Neutrophil (primary cell): Measurements from ENCODE around the gene CAMK2G.
A peak's percentile ranks its signal among the peaks of the same experiment; 100 is the strongest.
"Not testable (repeated sequence)": the region's sequence is repeated elsewhere in the genome, so short reads cannot be mapped to it uniquely, and the experiment has no call there.

Experiments used
- H3K27ac ChIP-seq: fragments of 200-600 bp; sonication (generic); 2 replicates; pipeline ENCODE4 v1.5.1; 2016; ENCODE audit warnings: mild to moderate bottlenecking, moderate library complexity
- H3K27me3 ChIP-seq: fragments of 200-600 bp; sonication (generic); 2 replicates; pipeline ENCODE4 v1.6.0; 2016; ENCODE audit warnings: mild to moderate bottlenecking
- H3K36me3 ChIP-seq: fragments of 200-600 bp; sonication (generic); 2 replicates; pipeline ENCODE4 v1.5.1; 2017
- H3K4me1 ChIP-seq, 2 experiments: fragments of 200-600 bp in 1 of 2; sonication (generic) in 1 of 2; 1 replicate in 1 of 2; 2 replicates in 1 of 2; pipeline versions ENCODE4 v1.5.1 to v1.6.1; 2013 to 2016; ENCODE audit warnings: low read depth in 1 of 2, low read length in 1 of 2, mild to moderate bottlenecking in 1 of 2, moderate library complexity in 1 of 2; ENCODE audit not compliant: control insufficient read depth in 1 of 2, insufficient read depth in 1 of 2
- H3K4me3 ChIP-seq, 2 experiments: fragments of 200-600 bp in 1 of 2; sonication (generic) in 1 of 2; 1 replicate in 1 of 2; 2 replicates in 1 of 2; pipeline ENCODE4 v1.5.1; 2013 to 2016; ENCODE audit warnings: low read depth in 1 of 2, low read length in 1 of 2, mild to moderate bottlenecking in 1 of 2, moderate library complexity in 1 of 2
- H3K9me3 ChIP-seq: fragments of 200-600 bp; sonication (generic); 2 replicates; pipeline ENCODE4 v1.5.1; 2016
- CTCF ChIP-seq: fragments of 200-600 bp; sonication (generic); IDR thresholded peaks from 2 replicates; pipeline ENCODE4 v1.5.1; 2016; ENCODE audit warnings: antibody characterized with exemption

The CAMK2G gene

GRCh38 chr10:73892310-73893030 is 18.1 kb upstream of the CAMK2G start:
- H3K27me3 ChIP-seq = no peaks in the 10 kb centered on the region
- no peaks in the 10 kb centered on the region for H3K36me3 ChIP-seq
- H3K4me3 ChIP-seq = no peak overlapping the region
- no peaks in the 10 kb centered on the region for H3K9me3 ChIP-seq
- H3K4me1 ChIP-seq = peaks cover 4 to 6% of the 10 kb centered on the region in 2 experiments
- TF ChIP-seq CTCF = no peak
- no peak overlapping the region for H3K27ac ChIP-seq

- H3K27me3 ChIP-seq = no peaks in the 10 kb centered on the region
- H3K4me3 ChIP-seq = no peak overlapping the region
- H3K36me3 ChIP-seq = no peaks in the 10 kb centered on the region
- no peak overlapping the region for H3K27ac ChIP-seq
- no peaks in the 10 kb centered on the region for H3K9me3 ChIP-seq
- TF ChIP-seq CTCF = no peak
- H3K4me1 ChIP-seq = peaks cover 4 to 8% of the 10 kb centered on the region in 2 experiments
Measured at GRCh38 chr10:73891540-73891939, 17.2 kb upstream of the CAMK2G start.

GRCh38 chr10:73890830-73891229 is 16.5 kb upstream of the CAMK2G start:
- peaks cover 4 to 15% of the 10 kb centered on the region in 2 experiments for H3K4me1 ChIP-seq
- H3K36me3 ChIP-seq, H3K9me3 ChIP-seq, H3K27ac ChIP-seq, H3K27me3 ChIP-seq, H3K4me3 ChIP-seq: not testable (repeated sequence)

DNA sequence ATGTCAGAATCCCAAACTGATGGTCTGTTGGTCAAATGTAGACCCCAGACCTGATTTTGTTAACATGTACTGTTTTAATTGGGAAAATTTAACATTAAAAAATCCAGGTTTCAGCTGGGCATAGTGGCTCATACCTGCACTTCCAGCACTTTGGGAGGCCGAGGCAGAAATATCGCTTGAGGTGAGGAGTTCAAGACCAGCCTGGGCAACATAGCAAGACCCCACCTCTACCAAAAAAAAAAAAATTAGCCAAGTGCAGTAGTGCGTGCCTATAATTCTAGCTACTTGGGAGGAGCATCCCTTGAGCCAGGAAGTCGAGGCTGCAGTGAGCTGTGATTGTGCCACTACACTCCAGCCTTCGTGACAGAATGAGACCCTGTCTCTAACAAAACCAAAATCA is 15.9 kb upstream of the CAMK2G start:
- no peaks in the 10 kb centered on the region for H3K36me3 ChIP-seq
- H3K9me3 ChIP-seq = no peaks in the 10 kb centered on the region
- peaks cover 4 to 15% of the 10 kb centered on the region in 2 experiments for H3K4me1 ChIP-seq
- no peak overlapping the region for H3K4me3 ChIP-seq
- TF ChIP-seq CTCF = no peak
- H3K27me3 ChIP-seq = no peaks in the 10 kb centered on the region
- no peak overlapping the region for H3K27ac ChIP-seq

DNA sequence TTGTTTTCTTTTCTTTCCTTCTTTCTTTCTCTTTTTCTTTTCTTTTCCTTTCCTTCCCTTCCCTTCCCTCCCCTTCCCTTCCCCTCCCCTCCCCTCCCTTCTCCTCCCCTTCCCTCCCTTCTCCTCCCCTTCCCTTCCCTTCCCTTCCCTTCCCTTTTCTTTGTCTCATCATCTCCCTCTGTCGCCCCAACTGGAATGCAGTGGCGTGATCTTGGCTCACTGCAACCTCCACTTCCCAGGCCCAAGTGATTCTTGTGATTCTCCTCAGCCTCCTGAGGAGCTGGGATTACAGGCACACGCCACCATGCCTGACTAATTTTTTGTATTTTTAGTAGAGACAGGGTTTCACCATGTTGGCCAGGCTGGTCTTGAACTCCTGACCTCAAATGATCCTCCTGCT is 15.1 kb upstream of the CAMK2G start:
- not testable (repeated sequence) for H3K36me3 ChIP-seq, H3K27me3 ChIP-seq, H3K9me3 ChIP-seq, H3K27ac ChIP-seq, H3K4me3 ChIP-seq
- peaks cover 4 to 15% of the 10 kb centered on the region in 2 experiments for H3K4me1 ChIP-seq

DNA sequence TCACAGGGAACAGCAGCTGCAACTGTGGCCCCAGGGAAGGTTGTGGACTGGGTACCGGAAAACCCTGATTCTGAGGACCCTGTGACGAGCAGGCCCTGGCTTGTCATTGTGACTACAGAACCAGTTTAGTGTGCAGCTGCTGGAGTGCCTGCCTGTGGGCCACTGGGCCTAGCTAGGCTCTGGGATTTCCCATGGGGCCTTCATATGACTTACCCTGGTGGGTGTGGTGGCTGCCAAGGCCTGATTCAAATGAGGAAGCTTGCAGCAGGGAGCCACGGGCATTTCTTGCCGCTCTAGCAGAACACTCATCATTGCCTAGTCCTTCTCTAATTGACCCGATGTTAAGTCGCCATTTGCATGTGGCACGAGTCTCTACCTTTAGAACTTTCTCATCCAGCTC is 14.7 kb upstream of the CAMK2G start:
- peak overlapping the region; percentile 48 for H3K27ac ChIP-seq
- TF ChIP-seq CTCF = no peak
- H3K9me3 ChIP-seq = no peaks in the 10 kb centered on the region
- no peak overlapping the region for H3K4me3 ChIP-seq
- peaks cover 4 to 15% of the 10 kb centered on the region in 2 experiments for H3K4me1 ChIP-seq
- no peaks in the 10 kb centered on the region for H3K27me3 ChIP-seq
- H3K36me3 ChIP-seq = no peaks in the 10 kb centered on the region
